GM19463 (cell line): ENCODE data around the gene CEP104.

Source experiments
- ATAC-seq: cut with Tn5 transposase; IDR thresholded peaks from one replicate; pipeline ENCODE4 v1.9.1; 2021; ENCODE audit warnings: mild to moderate bottlenecking, moderate library complexity; ENCODE audit not compliant: unreplicated experiment

The CEP104 gene

GRCh38 chr1:3779912-3780416 lies 77.0 kb downstream of the CEP104 start:
- ATAC-seq: no peak

- no peak for ATAC-seq
Measured at GRCh38 chr1:3779265-3779911, 77.6 kb downstream of the CEP104 start.

GRCh38 chr1:3778590-3779264 lies 78.3 kb downstream of the CEP104 start:
- ATAC-seq: no peak

- ATAC-seq: no peak
Measured at GRCh38 chr1:3777647-3778589, 79.1 kb downstream of the CEP104 start.

- ATAC-seq: no peak
Measured at GRCh38 chr1:3777078-3777547, 79.9 kb downstream of the CEP104 start.

GRCh38 chr1:3776231-3776961 lies 80.6 kb downstream of the CEP104 start:
- ATAC-seq: no peak

- ATAC-seq: no peak
Measured at GRCh38 chr1:3775490-3776230, 81.4 kb downstream of the CEP104 start.

GRCh38 chr1:3774946-3775489 lies 82.0 kb downstream of the CEP104 start:
- ATAC-seq: no peak

- ATAC-seq: no peak
Measured at GRCh38 chr1:3774276-3774945, 82.6 kb downstream of the CEP104 start.

- no peak for ATAC-seq
Measured at GRCh38 chr1:3773572-3774275, 83.3 kb downstream of the CEP104 start.

GRCh38 chr1:3772715-3773571 lies 84.1 kb downstream of the CEP104 start, which contains the start of gene SMIM1:
Gene SMIM1, plus strand, starts transcription at chr1:3772749. Its CDS starts 2,625 bp downstream, at chr1:3775374.
- peak; percentile 15 for ATAC-seq

- peak; percentile 69 for ATAC-seq
Measured at GRCh38 chr1:3772027-3772714, 84.8 kb downstream of the CEP104 start.

- ATAC-seq: no peak
Measured at GRCh38 chr1:3771108-3772026, 85.6 kb downstream of the CEP104 start.

- ATAC-seq: no peak
Measured at GRCh38 chr1:3770047-3770765, 86.8 kb downstream of the CEP104 start.

- no peak for ATAC-seq
Measured at GRCh38 chr1:3768811-3769390, 88.1 kb downstream of the CEP104 start.
